AG10803 (cell line): ENCODE results near the gene LRIT3.
A peak's percentile ranks its signal among the peaks of the same experiment; 100 is the strongest.

Experiments used
- DNase-seq: peaks from one replicate; pipeline ENCODE4 v3.0.0; 2010; ENCODE audit warnings: low read depth
- H3K4me3 ChIP-seq: 2 replicates; pipeline ENCODE4 v1.5.1; 2011; ENCODE audit warnings: mild to moderate bottlenecking, low read length, control low read depth
- TF ChIP-seq, protein P1 (sequence below): conservative IDR thresholded peaks from 2 replicates; pipeline ENCODE4 v1.5.1; 2011; ENCODE audit warnings: mild to moderate bottlenecking, low read length, control low read depth, inconsistent platforms

Gene LRIT3

DNA sequence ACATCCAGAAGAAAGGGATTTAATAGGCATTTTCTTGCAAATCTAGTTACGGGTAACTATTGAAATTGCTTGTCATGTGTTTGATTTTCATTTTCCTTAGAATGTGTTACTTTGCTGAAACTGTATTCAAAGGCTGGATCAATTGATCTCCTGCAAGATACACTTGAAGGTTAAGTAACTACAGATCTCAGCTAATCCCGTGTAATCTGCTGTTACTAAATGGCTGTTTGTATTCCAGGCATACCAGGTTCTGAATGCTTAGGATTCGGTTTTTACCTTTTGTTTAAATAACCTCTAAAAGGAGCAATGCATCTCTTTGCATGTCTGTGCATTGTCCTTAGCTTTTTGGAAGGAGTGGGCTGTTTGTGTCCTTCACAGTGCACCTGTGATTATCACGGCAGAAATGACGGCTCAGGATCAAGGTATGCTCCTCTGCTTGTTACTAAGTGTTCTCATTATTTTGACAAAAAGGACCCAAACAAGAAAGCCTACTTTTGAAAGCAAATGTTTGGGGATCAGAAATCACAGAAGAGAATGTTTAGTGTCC lies at the start of gene LRIT3:
Gene LRIT3, plus strand, starts transcription at position 212 of the 547 bp plus-strand sequence. Its CDS starts 95 bp downstream, at position 307.
- no peak for DNase-seq
- no peak within 1 kb of the TSS for H3K4me3 ChIP-seq
- TF ChIP-seq, protein P1, sequence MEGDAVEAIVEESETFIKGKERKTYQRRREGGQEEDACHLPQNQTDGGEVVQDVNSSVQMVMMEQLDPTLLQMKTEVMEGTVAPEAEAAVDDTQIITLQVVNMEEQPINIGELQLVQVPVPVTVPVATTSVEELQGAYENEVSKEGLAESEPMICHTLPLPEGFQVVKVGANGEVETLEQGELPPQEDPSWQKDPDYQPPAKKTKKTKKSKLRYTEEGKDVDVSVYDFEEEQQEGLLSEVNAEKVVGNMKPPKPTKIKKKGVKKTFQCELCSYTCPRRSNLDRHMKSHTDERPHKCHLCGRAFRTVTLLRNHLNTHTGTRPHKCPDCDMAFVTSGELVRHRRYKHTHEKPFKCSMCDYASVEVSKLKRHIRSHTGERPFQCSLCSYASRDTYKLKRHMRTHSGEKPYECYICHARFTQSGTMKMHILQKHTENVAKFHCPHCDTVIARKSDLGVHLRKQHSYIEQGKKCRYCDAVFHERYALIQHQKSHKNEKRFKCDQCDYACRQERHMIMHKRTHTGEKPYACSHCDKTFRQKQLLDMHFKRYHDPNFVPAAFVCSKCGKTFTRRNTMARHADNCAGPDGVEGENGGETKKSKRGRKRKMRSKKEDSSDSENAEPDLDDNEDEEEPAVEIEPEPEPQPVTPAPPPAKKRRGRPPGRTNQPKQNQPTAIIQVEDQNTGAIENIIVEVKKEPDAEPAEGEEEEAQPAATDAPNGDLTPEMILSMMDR: no peak

DNA sequence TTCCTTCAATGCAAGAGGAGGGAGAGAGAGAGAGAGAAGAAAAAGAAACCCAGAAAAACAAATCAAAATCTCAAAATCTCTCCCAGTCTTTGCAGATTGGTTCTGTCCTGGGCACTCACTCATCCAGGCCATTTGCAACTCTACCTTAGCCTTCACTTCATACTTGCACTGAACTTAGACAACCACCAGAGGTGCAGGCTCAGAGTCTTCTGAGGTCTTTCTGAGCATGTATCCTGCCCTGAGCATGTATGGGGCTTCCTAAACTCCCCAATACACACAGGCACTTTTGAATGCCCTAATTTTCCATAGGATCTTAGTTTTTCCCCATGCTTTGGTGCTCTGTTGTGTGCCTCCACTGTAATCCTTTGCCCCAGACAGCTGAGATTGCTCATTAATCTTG lies 49.0 kb upstream of the LRIT3 start:
- H3K4me3 ChIP-seq: no peak overlapping the region
- DNase-seq: no peak
- TF ChIP-seq, protein P1: no peak

- H3K4me3 ChIP-seq: no peak overlapping the region
- DNase-seq: no peak
- TF ChIP-seq, protein P1: no peak
These were observed 46.7 kb upstream of the LRIT3 start for GRCh38 chr4:109801099-109801789.

DNA sequence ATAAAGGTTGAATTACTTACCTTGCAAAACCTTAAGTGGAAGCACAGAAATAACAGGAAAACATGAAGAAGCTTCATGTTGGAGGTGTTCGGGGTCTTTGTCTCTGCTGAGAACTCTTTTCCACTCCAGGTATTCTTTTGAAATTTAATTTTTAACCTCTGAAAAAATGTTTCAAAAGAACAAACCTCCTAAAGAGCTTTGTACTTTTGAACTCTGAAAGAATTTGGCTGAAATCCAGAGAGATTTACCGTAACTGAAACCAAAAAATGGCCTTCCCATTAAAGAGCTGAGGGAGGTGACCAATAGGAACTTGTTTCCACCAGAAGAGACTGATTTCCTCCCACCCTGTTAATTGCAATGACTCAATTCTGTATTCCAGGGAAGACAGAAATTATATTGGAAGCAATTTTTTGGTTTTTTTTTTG lies 46.0 kb upstream of the LRIT3 start, which contains the start of gene CFI:
Gene CFI, minus strand, starts transcription at position 105 of the 425 bp plus-strand sequence. Its CDS starts 28 bp downstream, at position 77.
- TF ChIP-seq, protein P1: no peak
- no peak within 1 kb of the TSS for H3K4me3 ChIP-seq
- peak; percentile 67 for DNase-seq

DNA sequence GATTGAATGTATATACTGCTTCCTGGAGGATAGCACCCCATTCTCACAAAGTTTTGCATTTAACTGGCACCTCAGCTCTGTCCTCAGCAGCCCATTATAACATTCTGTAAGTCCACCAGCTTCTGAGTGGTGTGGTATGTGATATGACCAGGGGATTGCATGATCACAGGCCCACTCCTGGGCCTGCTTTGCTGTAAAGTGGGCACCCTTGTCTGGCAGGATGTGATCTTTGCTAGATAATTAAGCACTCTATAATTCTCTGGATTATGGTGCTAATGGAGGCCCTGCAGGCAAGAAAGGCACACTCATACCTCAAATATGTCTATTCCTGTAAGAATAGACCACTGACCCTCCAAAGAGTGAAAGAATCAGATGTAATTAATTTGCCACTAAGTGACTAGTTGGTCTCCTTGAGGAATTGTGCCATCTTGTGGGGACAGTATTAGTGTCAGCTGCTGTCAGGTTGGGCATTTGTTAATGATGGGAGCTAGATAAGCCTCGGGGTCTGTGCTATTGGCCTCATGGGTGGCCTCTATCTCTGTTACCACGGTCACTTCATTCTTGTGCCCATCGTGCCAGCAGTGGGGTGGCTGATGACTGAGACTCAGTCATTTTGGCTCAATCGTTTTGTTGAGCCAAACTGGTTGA lies 43.9 kb upstream of the LRIT3 start:
- peak; percentile 45 for DNase-seq
- H3K4me3 ChIP-seq: no peak overlapping the region
- TF ChIP-seq, protein P1: peak; percentile 51

- TF ChIP-seq, protein P1: no peak
These were observed 38.3 kb upstream of the LRIT3 start for GRCh38 chr4:109809655-109810054.

More at GRCh38 chr4:109809655-109810054, 38.3 kb upstream of the LRIT3 start:
- DNase-seq: no peak
- H3K4me3 ChIP-seq: no peak overlapping the region
